ENCODE measurements around the gene JHY.

DNA sequence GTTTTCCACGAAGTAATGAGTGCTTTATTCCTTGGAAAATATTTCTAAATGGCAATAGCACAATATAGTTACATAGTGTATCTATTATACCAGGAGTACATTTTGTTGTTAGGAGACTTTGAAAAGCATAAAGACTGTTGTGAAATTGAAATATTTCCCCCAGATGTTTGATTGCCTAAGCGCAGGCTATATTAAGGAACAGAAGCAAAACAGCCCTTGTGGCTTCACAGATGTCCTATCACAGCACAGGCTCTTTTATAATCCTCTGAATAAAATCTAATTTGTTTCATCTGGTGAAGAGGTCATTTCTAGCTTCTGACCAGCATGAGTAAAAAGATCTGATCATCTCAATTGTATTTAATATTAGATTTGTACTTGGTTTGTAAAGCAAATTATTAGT lies 50.9 kb downstream of the JHY start:
- TF ChIP-seq, protein P1, sequence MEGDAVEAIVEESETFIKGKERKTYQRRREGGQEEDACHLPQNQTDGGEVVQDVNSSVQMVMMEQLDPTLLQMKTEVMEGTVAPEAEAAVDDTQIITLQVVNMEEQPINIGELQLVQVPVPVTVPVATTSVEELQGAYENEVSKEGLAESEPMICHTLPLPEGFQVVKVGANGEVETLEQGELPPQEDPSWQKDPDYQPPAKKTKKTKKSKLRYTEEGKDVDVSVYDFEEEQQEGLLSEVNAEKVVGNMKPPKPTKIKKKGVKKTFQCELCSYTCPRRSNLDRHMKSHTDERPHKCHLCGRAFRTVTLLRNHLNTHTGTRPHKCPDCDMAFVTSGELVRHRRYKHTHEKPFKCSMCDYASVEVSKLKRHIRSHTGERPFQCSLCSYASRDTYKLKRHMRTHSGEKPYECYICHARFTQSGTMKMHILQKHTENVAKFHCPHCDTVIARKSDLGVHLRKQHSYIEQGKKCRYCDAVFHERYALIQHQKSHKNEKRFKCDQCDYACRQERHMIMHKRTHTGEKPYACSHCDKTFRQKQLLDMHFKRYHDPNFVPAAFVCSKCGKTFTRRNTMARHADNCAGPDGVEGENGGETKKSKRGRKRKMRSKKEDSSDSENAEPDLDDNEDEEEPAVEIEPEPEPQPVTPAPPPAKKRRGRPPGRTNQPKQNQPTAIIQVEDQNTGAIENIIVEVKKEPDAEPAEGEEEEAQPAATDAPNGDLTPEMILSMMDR (conservative IDR thresholded peaks at IDR 0.05; ENCODE audit: low read length), result no peak
- no peak for TF ChIP-seq EZH2phosphoT487 (IDR thresholded peaks at IDR 0.05; ENCODE audit: borderline replicate concordance, low read depth, low read length)

Data from OCI-LY7 (cell line).